Psoas muscle (tissue), 8 donors: ENCODE results near the gene ZNF593. TPM values are rescaled to one million over a fixed set of nuclear protein-coding genes. Genes with fewer than 3 reads are reported as not detected.
A peak's percentile ranks its signal among the peaks of the same experiment; 100 is the strongest.

Source experiments
- ATAC-seq, 4 donors: fragments of 200-7000 bp; cut with Tn5 transposase; one replicate each; pipeline ENCODE4 v1.9.1; 2020; ENCODE audit warnings: moderate library complexity in 3 of 4, mild to moderate bottlenecking in 2 of 4
- DNase-seq, 2 donors: peaks; one replicate each; pipeline ENCODE4 v3.0.0-alpha.2; 2020
- H3K27ac ChIP-seq: fragments of 200-600 bp; one replicate; pipeline ENCODE4 v1.8.0; 2022
- H3K27me3 ChIP-seq, 3 donors: fragments of 200-600 bp in 1 of 3; one replicate each; pipeline versions ENCODE4 v1.6.1 to v1.8.0; 2013 to 2022; ENCODE audit warnings: low read length in 2 of 3, mild to moderate bottlenecking in 2 of 3, moderate library complexity in 1 of 3; ENCODE audit not compliant: insufficient read depth in 3 of 3
- H3K36me3 ChIP-seq, 2 donors: fragments of 200-600 bp in 1 of 2; one replicate each; pipeline versions ENCODE4 v1.6.1 to v1.8.0; 2013 to 2022; ENCODE audit warnings: low read depth in 1 of 2, mild to moderate bottlenecking in 1 of 2, moderate library complexity in 1 of 2; ENCODE audit not compliant: insufficient read depth in 1 of 2
- H3K4me1 ChIP-seq: fragments of 200-600 bp; one replicate; pipeline ENCODE4 v1.8.0; 2022
- H3K4me3 ChIP-seq: fragments of 200-600 bp; one replicate; pipeline ENCODE4 v1.8.0; 2022; ENCODE audit warnings: mild to moderate bottlenecking
- H3K9me3 ChIP-seq: fragments of 200-600 bp; one replicate; pipeline ENCODE4 v1.8.0; 2022
- WGBS, 3 donors: extraction: QIAGEN DNeasy Blood & Tissue Kit; methylation state at CpG; one replicate each; pipeline versions ENCODE4 v1.1.6 to v1.1.7; 2013; 5-methylcytosine and 5-hydroxymethylcytosine counted together
- intact Hi-C, 2 donors: fragments of 100-400 bp; cut with DNase I; formaldehyde crosslinking; loops; one replicate each; pipeline versions ENCODE4 v1.11.0 to v1.14.2; 2022
- polyA plus RNA-seq, 3 donors: library from polyadenylated mRNA; stranded (reverse); fragments of 200-250 nt; gene quantifications; one replicate each; pipeline ENCODE4 v1.2.3, GENCODE V29; 2013
- total RNA-seq, 4 donors: library from RNA; stranded (reverse); fragmentation: NEBNext Ultra II Directional in 2 of 4; extraction: Animal tissue kit (Norgen Biotek cat#: 25700) in 2 of 4; gene quantifications; one replicate each; pipeline versions ENCODE4 v1.2.1 to v1.2.4, GENCODE V29; 2021 to 2023
- TF ChIP-seq, protein P1 (sequence below): fragments of 200-600 bp; IDR thresholded peaks from one replicate; pipeline ENCODE4 v1.8.0; 2022; ENCODE audit warnings: antibody characterized with exemption
- donor health status: healthy with polysubstance abuse.
- donor health status: DM: no; HTN: no; CAD: no; lungs with moderate emphysema.
- donor health status: Bipolar disorder and iron deficiency.
- donor health status: healthy.
- donor health status: DM: yes; HTN: yes; CAD: no.
- donor health status: DM: no; HTN: no; CAD: no.
- donor health status: DM: no; HTN: no; CAD: no.
- donor health status: DM: yes; HTN: yes; CAD: no.

Gene ZNF593
- total and polyA plus RNA-seq, 7 donors = 65.7 to 236 (median 79.4) TPM

DNA sequence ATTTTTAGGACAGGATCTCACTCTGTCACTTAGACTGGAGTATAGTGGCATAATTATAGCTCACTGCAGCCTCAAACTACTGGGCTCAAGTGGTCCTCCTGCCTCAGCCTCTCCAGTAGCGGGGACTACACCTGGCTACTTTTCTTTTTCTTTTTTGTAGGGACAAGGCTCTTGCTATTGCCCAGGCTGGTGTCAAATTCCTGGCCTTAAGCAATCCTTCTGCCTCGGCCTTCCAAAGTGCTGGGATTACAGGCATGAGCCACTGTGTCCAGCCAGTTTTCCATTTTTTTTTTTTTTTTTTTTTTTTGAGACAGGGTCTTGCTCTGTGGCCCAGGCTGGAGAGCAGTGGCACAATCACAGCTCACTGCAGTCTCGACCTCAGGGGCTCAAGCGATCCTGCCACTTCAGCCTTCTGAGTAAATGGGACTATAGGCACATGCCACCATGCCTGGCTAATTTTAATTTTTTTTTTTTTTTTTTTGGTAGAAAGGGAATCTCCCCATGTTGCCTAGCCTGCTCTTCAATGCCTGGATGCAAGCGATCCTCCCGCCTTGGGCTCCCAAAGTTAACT, 43.7 kb downstream of the ZNF593 start:
- H3K27me3 ChIP-seq = no peaks in the 10 kb centered on the region
- intact Hi-C loops = no loop called here
- no peaks in the 10 kb centered on the region for H3K36me3 ChIP-seq
- TF ChIP-seq, protein P1, sequence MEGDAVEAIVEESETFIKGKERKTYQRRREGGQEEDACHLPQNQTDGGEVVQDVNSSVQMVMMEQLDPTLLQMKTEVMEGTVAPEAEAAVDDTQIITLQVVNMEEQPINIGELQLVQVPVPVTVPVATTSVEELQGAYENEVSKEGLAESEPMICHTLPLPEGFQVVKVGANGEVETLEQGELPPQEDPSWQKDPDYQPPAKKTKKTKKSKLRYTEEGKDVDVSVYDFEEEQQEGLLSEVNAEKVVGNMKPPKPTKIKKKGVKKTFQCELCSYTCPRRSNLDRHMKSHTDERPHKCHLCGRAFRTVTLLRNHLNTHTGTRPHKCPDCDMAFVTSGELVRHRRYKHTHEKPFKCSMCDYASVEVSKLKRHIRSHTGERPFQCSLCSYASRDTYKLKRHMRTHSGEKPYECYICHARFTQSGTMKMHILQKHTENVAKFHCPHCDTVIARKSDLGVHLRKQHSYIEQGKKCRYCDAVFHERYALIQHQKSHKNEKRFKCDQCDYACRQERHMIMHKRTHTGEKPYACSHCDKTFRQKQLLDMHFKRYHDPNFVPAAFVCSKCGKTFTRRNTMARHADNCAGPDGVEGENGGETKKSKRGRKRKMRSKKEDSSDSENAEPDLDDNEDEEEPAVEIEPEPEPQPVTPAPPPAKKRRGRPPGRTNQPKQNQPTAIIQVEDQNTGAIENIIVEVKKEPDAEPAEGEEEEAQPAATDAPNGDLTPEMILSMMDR = no peak
- WGBS, 3 donors = 73 to 82% (median 79%) methylated on average over 6 of the region's 6 CpGs
- H3K4me3 ChIP-seq = no peak overlapping the region
- no peaks in the 10 kb centered on the region for H3K4me1 ChIP-seq
- H3K27ac ChIP-seq = no peak overlapping the region
- no peaks in the 10 kb centered on the region for H3K9me3 ChIP-seq
- ATAC-seq (peak in 1 of 4 donors; percentile 43), DNase-seq (no peak)

DNA sequence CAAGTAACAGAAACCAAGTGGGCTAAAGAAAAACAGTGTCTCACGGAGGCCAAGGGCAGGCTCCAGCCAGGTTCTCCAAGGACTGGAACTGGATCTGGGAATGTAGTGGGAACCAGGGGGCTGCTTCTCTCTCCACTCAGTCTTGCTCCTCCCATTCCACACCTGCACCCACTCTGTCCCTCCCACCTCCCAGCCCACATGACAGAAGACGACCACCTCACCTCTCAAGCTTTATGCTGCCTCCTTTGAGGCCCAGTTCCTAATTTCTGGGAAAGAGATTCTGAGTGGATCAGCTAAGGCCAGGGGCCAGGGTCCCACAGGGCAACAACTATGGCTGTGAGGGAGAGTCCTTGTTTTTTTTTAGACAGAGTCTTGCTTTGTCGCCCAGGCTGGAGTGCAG, 45.5 kb downstream of the ZNF593 start:
- Histone ChIP-seq H3K4me3 (no peak overlapping the region), H3K27me3 (no peaks in the 10 kb centered on the region), H3K36me3 (no peaks in the 10 kb centered on the region), H3K9me3 (no peaks in the 10 kb centered on the region), H3K4me1 (no peaks in the 10 kb centered on the region), H3K27ac (no peak overlapping the region)
- TF ChIP-seq, protein P1 = no peak
- intact Hi-C loops = no loop called here
- 40 to 57% (median 51%) methylated on average over 3 of the region's 3 CpGs for WGBS, 3 donors
- DNase-seq (no peak), ATAC-seq (no peak)

DNA sequence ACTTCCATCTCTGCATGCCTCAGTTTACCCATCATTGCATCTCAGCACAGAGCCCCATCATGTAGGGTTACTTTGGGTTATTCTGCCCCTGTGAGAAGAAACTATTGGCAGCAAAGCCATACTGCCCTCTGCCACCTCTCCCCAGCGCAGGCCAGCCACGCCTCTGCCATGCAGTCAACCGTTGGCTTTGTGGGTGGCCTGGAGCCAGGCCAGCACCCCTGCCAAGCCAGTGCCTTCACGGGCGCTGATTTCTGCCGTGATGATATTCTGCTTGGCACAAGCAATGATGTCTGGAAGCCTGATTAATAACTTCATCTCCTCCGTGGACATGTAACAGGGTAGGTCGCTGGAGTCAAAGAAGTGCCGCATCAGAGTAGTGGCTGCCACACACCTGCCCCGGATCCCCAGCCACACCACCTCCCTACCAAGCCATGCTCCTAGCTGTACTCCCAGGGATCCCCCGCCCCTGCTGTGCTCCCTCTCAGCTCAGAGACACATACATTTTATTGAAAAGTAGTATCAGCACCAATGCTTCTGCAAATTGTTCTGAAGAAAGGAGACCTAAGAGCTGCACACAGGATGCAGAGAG, 49.3 kb downstream of the ZNF593 start:
- H3K36me3 ChIP-seq = no peaks in the 10 kb centered on the region
- DNase-seq = peak in 1 of 2 donors; percentile 63
- TF ChIP-seq, protein P1 = no peak
- ATAC-seq = peak in 3 of 4 donors; percentile 65 to 86 (median 75)
- 26 to 43% (median 27%) methylated on average over 11 of the region's 11 CpGs for WGBS, 3 donors
- intact Hi-C loops = no loop called here
- H3K27ac ChIP-seq = no peak overlapping the region
- H3K9me3 ChIP-seq = no peaks in the 10 kb centered on the region
- no peak overlapping the region for H3K4me3 ChIP-seq
- H3K4me1 ChIP-seq = no peaks in the 10 kb centered on the region
- no peaks in the 10 kb centered on the region for H3K27me3 ChIP-seq

Other genes starting within 250 kb of the ZNF593 start
- gene PAFAH2, start 171.8 kb upstream of the ZNF593 start, total RNA-seq = 10 to 100 TPM in 3 of 4 donors, 1 to 10 TPM in 1; 5.5 to 15.8 (median 13.3) TPM
- 10 to 100 TPM in 1 of 3 donors, 1 to 10 TPM in 2; 5.1 to 30.1 (median 8.8) TPM for gene PAFAH2, start 171.8 kb upstream of the ZNF593 start, polyA plus RNA-seq
- gene EXTL1, start 148.1 kb upstream of the ZNF593 start, total RNA-seq = 1 to 10 TPM in 3 of 4 donors, under 1 TPM in 1; 0.39 to 4.6 (median 2.1) TPM
- 1 to 10 TPM in 1 of 3 donors, under 1 TPM in 2; 0.61 to 1.1 (median 0.90) TPM for gene EXTL1, start 148.1 kb upstream of the ZNF593 start, polyA plus RNA-seq
- 1 to 10 TPM in 3 of 4 donors, under 1 TPM in 1; 0.32 to 7.8 (median 4.2) TPM for gene SLC30A2, start 123.8 kb upstream of the ZNF593 start, total RNA-seq
- 1 to 10 TPM in 1 of 3 donors, under 1 TPM in 2; 0.21 to 1.2 (median 0.70) TPM for gene SLC30A2, start 123.8 kb upstream of the ZNF593 start, polyA plus RNA-seq
- gene TRIM63, start 102.3 kb upstream of the ZNF593 start, total RNA-seq = 1,000 to 10,000 TPM in 1 of 4 donors, 100 to 1,000 TPM in 2, 10 to 100 TPM in 1; 74.2 to 2,937 (median 350) TPM
- gene TRIM63, start 102.3 kb upstream of the ZNF593 start, polyA plus RNA-seq = 1,000 to 10,000 TPM in 2 of 3 donors, 100 to 1,000 TPM in 1; 369 to 2,799 (median 1,951) TPM
- gene PDIK1L, start 58.1 kb upstream of the ZNF593 start, total RNA-seq = 1 to 10 TPM; 3.1 to 7.0 (median 5.3) TPM
- gene PDIK1L, start 58.1 kb upstream of the ZNF593 start, polyA plus RNA-seq = 1 to 10 TPM; 1.4 to 5.8 (median 2.4) TPM
- gene FAM110D, start 10.8 kb upstream of the ZNF593 start, total RNA-seq = 1 to 10 TPM; 1.2 to 2.9 (median 1.3) TPM
- gene FAM110D, start 10.8 kb upstream of the ZNF593 start, polyA plus RNA-seq = 1 to 10 TPM; 1.4 to 1.7 (median 1.7) TPM
- not detected for gene C1orf232, start 945 bp upstream of the ZNF593 start, total RNA-seq
- gene C1orf232, start 945 bp upstream of the ZNF593 start, polyA plus RNA-seq = not detected
- 1 to 10 TPM; 1.6 to 4.2 (median 2.9) TPM for gene ZNF593OS, start 1.9 kb downstream of the ZNF593 start, total RNA-seq
- under 1 TPM; 0.16 to 0.70 (median 0.44) TPM for gene ZNF593OS, start 1.9 kb downstream of the ZNF593 start, polyA plus RNA-seq
- 10 to 100 TPM; 54.8 to 90.4 (median 73.0) TPM for gene CNKSR1, start 7.6 kb downstream of the ZNF593 start, total RNA-seq
- 10 to 100 TPM; 11.0 to 45.3 (median 24.5) TPM for gene CNKSR1, start 7.6 kb downstream of the ZNF593 start, polyA plus RNA-seq
- under 1 TPM in 1 of 4 donors, not detected in 3; 0.24 TPM for gene CATSPER4, start 20.7 kb downstream of the ZNF593 start, total RNA-seq
- gene CATSPER4, start 20.7 kb downstream of the ZNF593 start, polyA plus RNA-seq = under 1 TPM in 1 of 3 donors, not detected in 2; 0.01 TPM
- 10 to 100 TPM; 16.0 to 52.5 (median 41.1) TPM for gene CEP85, start 64.3 kb downstream of the ZNF593 start, total RNA-seq
- gene CEP85, start 64.3 kb downstream of the ZNF593 start, polyA plus RNA-seq = 10 to 100 TPM; 14.8 to 24.2 (median 18.0) TPM
- gene SH3BGRL3, start 110.2 kb downstream of the ZNF593 start, total RNA-seq = 10 to 100 TPM; 21.4 to 30.6 (median 22.6) TPM
- 10 to 100 TPM; 10.9 to 78.1 (median 18.2) TPM for gene SH3BGRL3, start 110.2 kb downstream of the ZNF593 start, polyA plus RNA-seq
- 1 to 10 TPM; 3.5 to 7.0 (median 3.9) TPM for gene UBXN11, start 136.7 kb downstream of the ZNF593 start, total RNA-seq
- 1 to 10 TPM; 3.9 to 6.8 (median 5.8) TPM for gene UBXN11, start 136.7 kb downstream of the ZNF593 start, polyA plus RNA-seq
- 1 to 10 TPM; 2.1 to 4.2 (median 4.1) TPM for gene CD52, start 148.1 kb downstream of the ZNF593 start, total RNA-seq
- 1 to 10 TPM; 2.9 to 3.9 (median 3.6) TPM for gene CD52, start 148.1 kb downstream of the ZNF593 start, polyA plus RNA-seq
- gene CRYBG2, start 184.2 kb downstream of the ZNF593 start, total RNA-seq = 1 to 10 TPM in 1 of 4 donors, under 1 TPM in 1, not detected in 2; 0.56 to 2.9 TPM
- gene CRYBG2, start 184.2 kb downstream of the ZNF593 start, polyA plus RNA-seq = under 1 TPM in 1 of 3 donors, not detected in 2; 0.01 TPM
- gene ZNF683, start 202.8 kb downstream of the ZNF593 start, total RNA-seq = not detected
- gene ZNF683, start 202.8 kb downstream of the ZNF593 start, polyA plus RNA-seq = under 1 TPM in 1 of 3 donors, not detected in 2; 0.06 TPM
- not detected for gene LIN28A, start 240.9 kb downstream of the ZNF593 start, total RNA-seq
- gene LIN28A, start 240.9 kb downstream of the ZNF593 start, polyA plus RNA-seq = not detected